GM18498 (cell line): ENCODE results near the gene FKBP11.
A peak's percentile ranks its signal among the peaks of the same experiment; 100 is the strongest.

ENCODE experiments used
- ATAC-seq: cut with Tn5 transposase; IDR thresholded peaks from one replicate; pipeline ENCODE4 v1.9.1; 2021; ENCODE audit warnings: mild to moderate bottlenecking, moderate library complexity; ENCODE audit not compliant: unreplicated experiment

Gene FKBP11

GRCh38 chr12:48956279-48957140, 31.2 kb upstream of the FKBP11 start:
- no peak for ATAC-seq

GRCh38 chr12:48954841-48955501, 29.7 kb upstream of the FKBP11 start:
- no peak for ATAC-seq

GRCh38 chr12:48954061-48954460, 28.8 kb upstream of the FKBP11 start:
- ATAC-seq, result no peak

GRCh38 chr12:48952691-48953090, 27.4 kb upstream of the FKBP11 start:
- ATAC-seq, result no peak

GRCh38 chr12:48947727-48948126, 22.4 kb upstream of the FKBP11 start:
- ATAC-seq, result no peak

- no peak for ATAC-seq
Measured at GRCh38 chr12:48946943-48947342, 21.7 kb upstream of the FKBP11 start.

GRCh38 chr12:48946205-48946604, 20.9 kb upstream of the FKBP11 start:
- no peak for ATAC-seq

GRCh38 chr12:48943221-48943620, 17.9 kb upstream of the FKBP11 start:
- ATAC-seq, result no peak

GRCh38 chr12:48940181-48940580, 14.9 kb upstream of the FKBP11 start:
- ATAC-seq, result no peak

GRCh38 chr12:48938805-48939204, 13.5 kb upstream of the FKBP11 start:
- no peak for ATAC-seq

- no peak for ATAC-seq
Measured at GRCh38 chr12:48937170-48937569, 11.9 kb upstream of the FKBP11 start.

GRCh38 chr12:48936379-48936979, 11.2 kb upstream of the FKBP11 start:
- ATAC-seq, result no peak

GRCh38 chr12:48934312-48934706, 9.0 kb upstream of the FKBP11 start:
- ATAC-seq, result no peak

GRCh38 chr12:48933664-48934311, 8.5 kb upstream of the FKBP11 start:
- no peak for ATAC-seq

- ATAC-seq, result no peak
Measured at GRCh38 chr12:48932878-48933277, 7.6 kb upstream of the FKBP11 start.

GRCh38 chr12:48930475-48930874, 5.2 kb upstream of the FKBP11 start:
- ATAC-seq, result no peak

- no peak for ATAC-seq
Measured at GRCh38 chr12:48929551-48929950, 4.3 kb upstream of the FKBP11 start.

- no peak for ATAC-seq
Measured at GRCh38 chr12:48927261-48927660, 2.0 kb upstream of the FKBP11 start.

- peak; percentile 93 for ATAC-seq
Measured at GRCh38 chr12:48924617-48925303, 532 bp downstream of the FKBP11 start.

- no peak for ATAC-seq
Measured at GRCh38 chr12:48923117-48923516, 2.2 kb downstream of the FKBP11 start.
